CD8-positive, alpha-beta memory T cell (primary cell): Measurements from ENCODE around the gene L3MBTL1. TPM values are rescaled to one million over a fixed set of nuclear protein-coding genes. Genes with fewer than 3 reads are reported as not detected.
A peak's percentile ranks its signal among the peaks of the same experiment; 100 is the strongest.

Source experiments
- CTCF ChIA-PET: fragments of 350-600 bp; sonication (Branson Sonifier 250); formaldehyde crosslinking; loops from one replicate; lab custom pipeline; 2021; ENCODE audit warnings: antibody characterized with exemption; lab: Charles Lee
- POLR2A ChIA-PET: fragments of 350-600 bp; sonication (Branson Sonifier 250); formaldehyde crosslinking; loops from one replicate; lab custom pipeline; 2021; ENCODE audit warnings: antibody characterized with exemption; lab: Charles Lee
- DNase-seq, 5 donors: peaks; one replicate each; pipeline versions ENCODE4 v3.0.0 to v3.0.0-alpha.2; 2020 to 2022; ENCODE audit warnings: mixed read lengths in 1 of 5
- H3K27ac ChIP-seq: one replicate; pipeline ENCODE4 v1.7.0; 2013; ENCODE audit warnings: low read depth, mild to moderate bottlenecking, low read length, moderate library complexity
- H3K27me3 ChIP-seq: 2 replicates; pipeline ENCODE4 v1.7.0; 2013; ENCODE audit warnings: low read length, mild to moderate bottlenecking; ENCODE audit not compliant: insufficient read depth, poor library complexity, severe bottlenecking
- H3K36me3 ChIP-seq: 2 replicates; pipeline ENCODE4 v1.7.0; 2013; ENCODE audit warnings: mild to moderate bottlenecking, low read length, moderate library complexity; ENCODE audit not compliant: insufficient read depth
- H3K4me1 ChIP-seq: 2 replicates; pipeline ENCODE4 v1.7.0; 2013; ENCODE audit warnings: mild to moderate bottlenecking, low read length, moderate library complexity; ENCODE audit not compliant: insufficient read depth
- H3K4me3 ChIP-seq: 2 replicates; pipeline ENCODE4 v1.7.0; 2013; ENCODE audit warnings: mild to moderate bottlenecking, low read length
- H3K9me3 ChIP-seq: 2 replicates; pipeline ENCODE4 v1.7.0; 2013; ENCODE audit warnings: mild to moderate bottlenecking, low read length
- H3K27ac Mint-ChIP-seq, 8 donors: one replicate each; pipeline ENCODE4 v1.8.0; 2020 to 2021; ENCODE audit warnings: mixed read lengths in 8 of 8, mild to moderate bottlenecking in 6 of 8, inconsistent platforms in 3 of 8, moderate library complexity in 3 of 8
- H3K27me3 Mint-ChIP-seq, 2 donors: one replicate each; pipeline ENCODE4 v1.8.0; 2020 to 2021; ENCODE audit warnings: mixed read lengths in 2 of 2, mild to moderate bottlenecking in 1 of 2, moderate library complexity in 1 of 2
- H3K36me3 Mint-ChIP-seq, 3 donors: one replicate each; pipeline ENCODE4 v1.8.0; 2020 to 2021; ENCODE audit warnings: mixed read lengths in 3 of 3, inconsistent platforms in 1 of 3, mild to moderate bottlenecking in 1 of 3
- H3K4me1 Mint-ChIP-seq, 3 donors: one replicate each; pipeline ENCODE4 v1.8.0; 2020 to 2021; ENCODE audit warnings: mixed read lengths in 3 of 3, inconsistent platforms in 1 of 3, mild to moderate bottlenecking in 1 of 3
- H3K4me3 Mint-ChIP-seq, 7 donors: one replicate each; pipeline ENCODE4 v1.8.0; 2020 to 2021; ENCODE audit warnings: mixed read lengths in 7 of 7, mild to moderate bottlenecking in 6 of 7, moderate library complexity in 4 of 7, inconsistent platforms in 2 of 7
- H3K9me3 Mint-ChIP-seq, 5 donors: one replicate each; pipeline ENCODE4 v1.8.0; 2020 to 2022; ENCODE audit warnings: mixed read lengths in 5 of 5, mild to moderate bottlenecking in 3 of 5, moderate library complexity in 2 of 5, inconsistent platforms in 1 of 5
- polyA plus RNA-seq: library from polyadenylated mRNA; unstranded; fragments of 300-500 nt; fragmentation: Illumina TruSeq; gene quantifications from one replicate; pipeline ENCODE4 v1.2.3, GENCODE V29; 2021
- total RNA-seq, 2 experiments: library from RNA; stranded (reverse); gene quantifications; one replicate each; pipeline ENCODE4 v1.2.3, GENCODE V29; 2021

Gene L3MBTL1
- total and polyA plus RNA-seq, 3 experiments from 2014 or later = 1.8 to 5.2 (median 4.6) TPM

GRCh38 chr20:43565758-43566104 lies 58.2 kb downstream of the L3MBTL1 start:
- no peak for DNase-seq
- H3K27me3 ChIP-seq = no peaks in the 10 kb centered on the region
- no peaks in the 10 kb centered on the region for H3K36me3 ChIP-seq
- H3K4me3 Mint-ChIP-seq = no peak overlapping the region
- POLR2A ChIA-PET = no interaction called here
- no peak overlapping the region for H3K4me3 ChIP-seq
- peaks cover 0 to 5% of the 10 kb centered on the region in 2 donors for H3K27me3 Mint-ChIP-seq
- H3K36me3 Mint-ChIP-seq = no peaks in the 10 kb centered on the region
- H3K27ac ChIP-seq = no peak overlapping the region
- H3K9me3 ChIP-seq = no peaks in the 10 kb centered on the region
- CTCF ChIA-PET = no interaction called here
- H3K27ac Mint-ChIP-seq = no peak overlapping the region
- no peaks in the 10 kb centered on the region for H3K9me3 Mint-ChIP-seq
- no peaks in the 10 kb centered on the region for H3K4me1 ChIP-seq
- no peaks in the 10 kb centered on the region for H3K4me1 Mint-ChIP-seq

- CTCF ChIA-PET = no interaction called here
- H3K9me3 Mint-ChIP-seq = no peaks in the 10 kb centered on the region
- no peak overlapping the region for H3K27ac ChIP-seq
- no peaks in the 10 kb centered on the region for H3K4me1 Mint-ChIP-seq
- H3K27ac Mint-ChIP-seq = no peak overlapping the region
- H3K4me3 ChIP-seq = no peak overlapping the region
- no peaks in the 10 kb centered on the region for H3K9me3 ChIP-seq
- H3K4me1 ChIP-seq = no peaks in the 10 kb centered on the region
- no peaks in the 10 kb centered on the region for H3K36me3 ChIP-seq
- H3K27me3 ChIP-seq = no peaks in the 10 kb centered on the region
- POLR2A ChIA-PET = no interaction called here
- H3K36me3 Mint-ChIP-seq = peaks cover 0 to 2% (median 0%) of the 10 kb centered on the region in 3 donors
- peaks cover 0 to 5% of the 10 kb centered on the region in 2 donors for H3K27me3 Mint-ChIP-seq
- no peak overlapping the region for H3K4me3 Mint-ChIP-seq
- no peak for DNase-seq
These were observed 60.0 kb downstream of the L3MBTL1 start for GRCh38 chr20:43567477-43567876.

- peaks cover 0 to 3% of the 10 kb centered on the region in 2 donors for H3K27me3 Mint-ChIP-seq
- no peaks in the 10 kb centered on the region for H3K36me3 ChIP-seq
- peaks cover 0 to 2% (median 0%) of the 10 kb centered on the region in 3 donors for H3K36me3 Mint-ChIP-seq
- no peaks in the 10 kb centered on the region for H3K27me3 ChIP-seq
- H3K9me3 ChIP-seq = no peaks in the 10 kb centered on the region
- H3K9me3 Mint-ChIP-seq = no peaks in the 10 kb centered on the region
- CTCF ChIA-PET = interaction anchor here (0.6 kb wide), 1 partner anchor 818 kb away, joined by 3 read pairs; no protein-coding TSS in a partner anchor
- H3K4me3 Mint-ChIP-seq = peak overlapping the region in 1 of 7 donors; percentile 44
- H3K4me1 ChIP-seq = no peaks in the 10 kb centered on the region
- DNase-seq = no peak
- H3K4me1 Mint-ChIP-seq = no peaks in the 10 kb centered on the region
- H3K4me3 ChIP-seq = no peak overlapping the region
- POLR2A ChIA-PET = no interaction called here
- H3K27ac ChIP-seq = no peak overlapping the region
- H3K27ac Mint-ChIP-seq = no peak overlapping the region
These were observed 61.2 kb downstream of the L3MBTL1 start for GRCh38 chr20:43568706-43569105.

- no peaks in the 10 kb centered on the region for H3K36me3 ChIP-seq
- no peak overlapping the region for H3K27ac ChIP-seq
- no peaks in the 10 kb centered on the region for H3K4me1 Mint-ChIP-seq
- DNase-seq = no peak
- H3K4me1 ChIP-seq = no peaks in the 10 kb centered on the region
- CTCF ChIA-PET = no interaction called here
- H3K27me3 ChIP-seq = no peaks in the 10 kb centered on the region
- POLR2A ChIA-PET = no interaction called here
- H3K27ac Mint-ChIP-seq = peak overlapping the region in 1 of 8 donors; percentile 34
- no peaks in the 10 kb centered on the region for H3K9me3 Mint-ChIP-seq
- peaks cover 0 to 5% of the 10 kb centered on the region in 2 donors for H3K27me3 Mint-ChIP-seq
- no peak overlapping the region for H3K4me3 Mint-ChIP-seq
- peaks cover 0 to 2% (median 0%) of the 10 kb centered on the region in 3 donors for H3K36me3 Mint-ChIP-seq
- H3K4me3 ChIP-seq = no peak overlapping the region
- no peaks in the 10 kb centered on the region for H3K9me3 ChIP-seq
These were observed 61.8 kb downstream of the L3MBTL1 start for GRCh38 chr20:43569282-43569681.

GRCh38 chr20:43570496-43570895 lies 63.0 kb downstream of the L3MBTL1 start:
- Mint-ChIP-seq H3K4me1 (no peaks in the 10 kb centered on the region), H3K27me3 (peaks cover 0 to 5% of the 10 kb centered on the region in 2 donors), H3K9me3 (no peaks in the 10 kb centered on the region), H3K36me3 (peaks cover 0 to 2% (median 0%) of the 10 kb centered on the region in 3 donors), H3K4me3 (no peak overlapping the region), H3K27ac (no peak overlapping the region)
- H3K27me3 ChIP-seq = no peaks in the 10 kb centered on the region
- ChIA-PET POLR2A (no interaction called here), CTCF (no interaction called here)
- H3K27ac ChIP-seq = no peak overlapping the region
- no peaks in the 10 kb centered on the region for H3K36me3 ChIP-seq
- no peaks in the 10 kb centered on the region for H3K9me3 ChIP-seq
- no peak overlapping the region for H3K4me3 ChIP-seq
- no peak for DNase-seq
- no peaks in the 10 kb centered on the region for H3K4me1 ChIP-seq

- Histone ChIP-seq H3K4me1 (no peaks in the 10 kb centered on the region), H3K36me3 (no peaks in the 10 kb centered on the region), H3K27ac (no peak overlapping the region), H3K27me3 (no peaks in the 10 kb centered on the region), H3K4me3 (no peak overlapping the region), H3K9me3 (no peaks in the 10 kb centered on the region)
- no peak for DNase-seq
- POLR2A ChIA-PET = no interaction called here
- CTCF ChIA-PET = no interaction called here
- no peaks in the 10 kb centered on the region for H3K9me3 Mint-ChIP-seq
- H3K4me3 Mint-ChIP-seq = no peak overlapping the region
- H3K4me1 Mint-ChIP-seq = no peaks in the 10 kb centered on the region
- peak overlapping the region in 1 of 8 donors; percentile 73 for H3K27ac Mint-ChIP-seq
- peaks cover 0 to 5% of the 10 kb centered on the region in 2 donors for H3K27me3 Mint-ChIP-seq
- H3K36me3 Mint-ChIP-seq = peaks cover 0 to 2% (median 0%) of the 10 kb centered on the region in 3 donors
These were observed 63.8 kb downstream of the L3MBTL1 start for GRCh38 chr20:43571310-43571709.

GRCh38 chr20:43571771-43572170 lies 64.3 kb downstream of the L3MBTL1 start:
- Mint-ChIP-seq H3K36me3 (peaks cover 0 to 2% (median 0%) of the 10 kb centered on the region in 3 donors), H3K9me3 (no peaks in the 10 kb centered on the region), H3K4me1 (no peaks in the 10 kb centered on the region), H3K27me3 (peaks cover 0 to 5% of the 10 kb centered on the region in 2 donors), H3K4me3 (no peak overlapping the region), H3K27ac (no peak overlapping the region)
- Histone ChIP-seq H3K27me3 (no peaks in the 10 kb centered on the region), H3K4me3 (no peak overlapping the region), H3K4me1 (no peaks in the 10 kb centered on the region), H3K9me3 (no peaks in the 10 kb centered on the region), H3K27ac (no peak overlapping the region), H3K36me3 (no peaks in the 10 kb centered on the region)
- no peak for DNase-seq
- ChIA-PET POLR2A (no interaction called here), CTCF (no interaction called here)

- Mint-ChIP-seq H3K9me3 (no peaks in the 10 kb centered on the region), H3K4me1 (no peaks in the 10 kb centered on the region), H3K4me3 (no peak overlapping the region), H3K36me3 (peaks cover 0 to 2% (median 0%) of the 10 kb centered on the region in 3 donors), H3K27me3 (peaks cover 0 to 3% of the 10 kb centered on the region in 2 donors), H3K27ac (no peak overlapping the region)
- Histone ChIP-seq H3K27me3 (no peaks in the 10 kb centered on the region), H3K36me3 (no peaks in the 10 kb centered on the region), H3K4me1 (no peaks in the 10 kb centered on the region), H3K27ac (no peak overlapping the region), H3K9me3 (no peaks in the 10 kb centered on the region), H3K4me3 (no peak overlapping the region)
- POLR2A ChIA-PET = no interaction called here
- CTCF ChIA-PET = no interaction called here
- DNase-seq = no peak
These were observed 65.4 kb downstream of the L3MBTL1 start for GRCh38 chr20:43572891-43573290.
